Measurements from ENCODE around the gene ITGA8.
A peak's percentile ranks its signal among the peaks of the same experiment; 100 is the strongest.

The ITGA8 gene

DNA sequence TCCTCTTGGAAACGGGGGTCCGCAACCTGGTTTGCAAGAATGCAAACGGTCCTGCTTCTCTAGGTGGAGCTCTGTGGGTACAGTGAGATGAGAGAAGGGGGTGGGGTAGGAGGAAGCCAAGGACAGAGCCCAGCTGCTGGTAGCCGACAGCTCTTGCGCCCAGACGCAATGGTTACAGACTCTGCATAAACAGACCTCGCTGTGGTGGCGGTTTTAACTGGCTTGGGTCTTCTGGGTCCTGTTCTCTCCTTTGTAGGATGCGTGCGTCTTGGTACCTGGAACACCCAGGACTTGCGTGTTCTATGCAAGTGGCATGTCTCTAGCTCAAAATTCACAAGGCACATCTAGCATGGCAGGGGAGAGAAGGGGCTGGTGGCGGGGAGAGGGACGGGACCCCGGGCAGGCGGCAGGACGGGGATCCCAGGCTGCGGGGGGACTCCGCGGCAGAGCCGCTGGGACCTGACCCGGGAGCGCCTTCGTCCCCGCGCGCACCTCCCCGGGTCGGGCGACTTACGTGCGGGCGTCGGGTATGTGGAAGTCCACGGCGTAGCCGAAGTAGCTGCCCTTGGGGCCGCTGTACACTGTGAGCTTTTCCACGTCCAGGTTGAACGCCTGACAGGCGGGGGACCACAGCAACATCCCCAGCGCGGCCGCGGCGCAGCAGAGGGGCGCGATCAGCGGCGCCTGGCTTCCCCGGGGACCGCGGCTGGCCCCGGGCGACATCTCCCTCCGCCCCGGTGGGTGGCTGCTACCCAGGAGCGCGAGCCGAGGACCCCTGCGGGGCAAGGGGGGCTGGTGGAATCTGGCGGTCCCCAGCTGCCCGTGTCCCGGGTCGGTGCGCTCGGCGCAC is 448 bp downstream of the ITGA8 start:
- Mint-ChIP-seq H3K4me3 (peak overlapping the region; percentile 98), H3K27me3 (ENCODE audit: low read depth, poor library complexity) (peaks cover 25% of the 10 kb centered on the region), H3K4me1 (peaks cover 82% of the 10 kb centered on the region), H3K36me3 (ENCODE audit: low read depth) (peaks cover 27% of the 10 kb centered on the region), H3K27ac (peak overlapping the region; percentile 84), H3K9me3 (no peaks in the 10 kb centered on the region)
- DNase-seq, result no peak
- TF ChIP-seq, protein P1, sequence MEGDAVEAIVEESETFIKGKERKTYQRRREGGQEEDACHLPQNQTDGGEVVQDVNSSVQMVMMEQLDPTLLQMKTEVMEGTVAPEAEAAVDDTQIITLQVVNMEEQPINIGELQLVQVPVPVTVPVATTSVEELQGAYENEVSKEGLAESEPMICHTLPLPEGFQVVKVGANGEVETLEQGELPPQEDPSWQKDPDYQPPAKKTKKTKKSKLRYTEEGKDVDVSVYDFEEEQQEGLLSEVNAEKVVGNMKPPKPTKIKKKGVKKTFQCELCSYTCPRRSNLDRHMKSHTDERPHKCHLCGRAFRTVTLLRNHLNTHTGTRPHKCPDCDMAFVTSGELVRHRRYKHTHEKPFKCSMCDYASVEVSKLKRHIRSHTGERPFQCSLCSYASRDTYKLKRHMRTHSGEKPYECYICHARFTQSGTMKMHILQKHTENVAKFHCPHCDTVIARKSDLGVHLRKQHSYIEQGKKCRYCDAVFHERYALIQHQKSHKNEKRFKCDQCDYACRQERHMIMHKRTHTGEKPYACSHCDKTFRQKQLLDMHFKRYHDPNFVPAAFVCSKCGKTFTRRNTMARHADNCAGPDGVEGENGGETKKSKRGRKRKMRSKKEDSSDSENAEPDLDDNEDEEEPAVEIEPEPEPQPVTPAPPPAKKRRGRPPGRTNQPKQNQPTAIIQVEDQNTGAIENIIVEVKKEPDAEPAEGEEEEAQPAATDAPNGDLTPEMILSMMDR (IDR thresholded peaks at IDR 0.05), result no peak

DNA sequence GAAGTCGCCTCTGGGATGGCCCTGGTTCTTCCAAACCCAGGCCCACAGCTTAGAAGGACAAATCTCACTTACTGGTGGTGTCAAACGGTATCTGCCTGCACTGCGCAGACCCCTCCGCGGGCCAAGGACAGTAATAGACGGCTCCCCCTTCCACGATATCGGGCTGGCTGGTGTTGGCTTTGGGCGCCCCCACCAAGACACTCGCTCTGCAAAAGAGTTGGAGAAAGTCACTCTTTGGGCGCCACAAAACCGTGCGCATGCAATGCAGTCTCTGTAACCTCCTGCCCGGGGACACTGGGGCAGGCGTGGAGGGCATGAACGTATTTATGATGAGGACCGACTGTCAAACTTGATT is 1.1 kb downstream of the ITGA8 start:
- H3K9me3 Mint-ChIP-seq, result no peaks in the 10 kb centered on the region
- H3K4me3 Mint-ChIP-seq, result peak overlapping the region; percentile 98
- peak; percentile 40 for DNase-seq
- peaks cover 82% of the 10 kb centered on the region for H3K4me1 Mint-ChIP-seq
- H3K27ac Mint-ChIP-seq, result no peak overlapping the region
- peaks cover 33% of the 10 kb centered on the region for H3K36me3 Mint-ChIP-seq (ENCODE audit: low read depth)
- TF ChIP-seq, protein P1 (IDR thresholded peaks at IDR 0.05), result no peak
- peaks cover 25% of the 10 kb centered on the region for H3K27me3 Mint-ChIP-seq (ENCODE audit: low read depth, poor library complexity)

DNA sequence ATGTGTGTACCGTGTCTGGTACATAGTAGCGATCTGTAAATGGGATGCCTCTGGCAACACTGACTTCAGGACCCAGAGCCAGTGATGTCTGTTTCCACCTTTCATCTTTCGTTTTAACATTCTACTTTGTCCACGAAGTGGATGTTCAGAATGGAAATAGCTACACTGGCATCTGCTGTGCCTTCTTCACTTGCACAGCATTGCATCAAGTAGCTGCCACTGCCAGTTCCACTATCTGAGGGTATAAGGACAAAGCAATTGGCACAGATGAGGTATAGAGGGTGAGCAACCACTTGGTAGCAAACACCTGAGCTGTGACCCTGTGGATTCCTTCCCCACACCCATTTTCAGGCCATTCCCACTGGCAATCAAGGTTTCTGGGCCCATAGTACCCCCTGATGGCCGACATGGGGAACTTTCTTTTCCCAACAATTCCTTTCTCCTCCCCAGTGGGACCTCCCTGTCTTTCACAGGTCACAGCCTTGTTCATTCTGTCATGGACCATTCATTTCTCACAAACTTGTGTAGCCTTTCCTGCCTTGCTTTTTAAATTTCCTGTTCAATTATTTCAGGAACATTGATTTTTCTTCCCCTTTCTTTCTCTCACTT is 4.0 kb downstream of the ITGA8 start:
- Mint-ChIP-seq H3K4me1 (peaks cover 64% of the 10 kb centered on the region), H3K27ac (no peak overlapping the region), H3K9me3 (no peaks in the 10 kb centered on the region), H3K36me3 (ENCODE audit: low read depth) (peaks cover 60% of the 10 kb centered on the region), H3K27me3 (ENCODE audit: low read depth, poor library complexity) (peaks cover 21% of the 10 kb centered on the region), H3K4me3 (peak overlapping the region; percentile 98)
- TF ChIP-seq, protein P1 (IDR thresholded peaks at IDR 0.05), result peak; percentile 49
- DNase-seq, result peak; percentile 20

DNA sequence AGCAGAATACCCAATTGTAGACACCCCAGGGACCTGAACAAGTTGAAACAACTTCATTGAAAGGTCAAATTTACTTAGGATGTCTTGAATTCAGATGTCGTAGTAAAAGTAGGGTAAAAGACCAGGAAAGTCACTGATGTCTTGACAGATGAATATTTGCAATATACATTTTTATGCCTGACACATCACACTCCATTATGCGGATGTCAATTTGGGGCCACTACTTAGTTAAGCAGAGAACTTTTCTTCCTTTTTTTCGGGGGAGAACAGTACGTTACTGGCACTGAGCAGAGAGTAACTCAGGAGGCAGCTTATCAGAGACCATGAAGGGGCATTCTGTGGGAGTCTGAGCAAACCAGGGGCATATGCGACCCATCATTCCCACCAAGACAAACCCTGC is 4.9 kb downstream of the ITGA8 start:
- DNase-seq, result no peak
- H3K4me1 Mint-ChIP-seq, result peaks cover 61% of the 10 kb centered on the region
- no peaks in the 10 kb centered on the region for H3K9me3 Mint-ChIP-seq
- H3K36me3 Mint-ChIP-seq (ENCODE audit: low read depth), result peaks cover 69% of the 10 kb centered on the region
- peaks cover 13% of the 10 kb centered on the region for H3K27me3 Mint-ChIP-seq (ENCODE audit: low read depth, poor library complexity)
- TF ChIP-seq, protein P1 (IDR thresholded peaks at IDR 0.05), result no peak
- H3K27ac Mint-ChIP-seq, result no peak overlapping the region
- H3K4me3 Mint-ChIP-seq, result peak overlapping the region; percentile 62

DNA sequence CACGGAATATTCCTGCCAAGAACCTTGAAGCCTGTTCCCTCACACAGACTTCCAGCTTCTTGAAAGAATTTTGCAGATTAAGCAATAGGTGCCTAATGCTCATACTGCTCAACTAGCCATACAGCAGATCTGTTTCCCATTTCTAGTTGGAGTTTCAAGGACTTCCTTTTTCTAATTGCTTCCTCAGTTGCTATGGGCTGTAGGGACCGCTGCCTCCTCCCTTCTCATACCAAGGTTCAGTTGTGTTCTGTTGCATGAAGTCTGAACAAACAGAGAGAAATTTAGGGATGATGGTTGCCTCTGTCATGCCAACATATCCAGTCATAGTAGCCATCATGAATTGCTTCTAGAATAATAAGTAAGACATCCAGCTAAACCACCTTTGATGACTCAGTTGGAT is 6.8 kb downstream of the ITGA8 start:
- H3K4me1 Mint-ChIP-seq, result peaks cover 49% of the 10 kb centered on the region
- TF ChIP-seq, protein P1 (IDR thresholded peaks at IDR 0.05), result no peak
- H3K27me3 Mint-ChIP-seq (ENCODE audit: low read depth, poor library complexity), result no peaks in the 10 kb centered on the region
- H3K27ac Mint-ChIP-seq, result no peak overlapping the region
- DNase-seq, result no peak
- H3K36me3 Mint-ChIP-seq (ENCODE audit: low read depth), result peaks cover 71% of the 10 kb centered on the region
- H3K4me3 Mint-ChIP-seq, result no peak overlapping the region
- H3K9me3 Mint-ChIP-seq, result no peaks in the 10 kb centered on the region
